ENCODE data around the gene FAM171A1. TPM values are rescaled to one million over a fixed set of nuclear protein-coding genes. Genes with fewer than 3 reads are reported as not detected.

Gene FAM171A1
- total RNA-seq, 3 donors from 2014 or later = 7.6 to 11.7 (median 9.5) TPM

DNA sequence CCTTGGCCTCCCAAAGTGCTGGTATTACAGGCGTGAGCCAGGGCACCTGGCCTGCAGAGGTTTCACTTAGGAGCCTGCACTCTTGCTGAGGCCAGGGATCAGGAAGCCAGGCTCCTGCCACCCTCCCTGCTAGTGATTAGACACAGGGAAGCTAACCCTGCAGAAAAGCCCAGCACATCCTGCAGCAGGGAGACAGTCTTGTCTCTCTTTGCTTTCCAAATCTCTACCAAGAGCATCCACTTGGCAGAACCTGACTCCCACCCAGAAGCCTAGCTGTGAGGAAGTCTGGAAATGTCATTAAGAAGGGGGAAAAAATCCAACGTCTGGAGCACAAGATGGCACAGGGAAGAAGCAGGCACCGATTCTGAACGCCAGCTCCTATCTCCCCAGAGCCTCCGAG is 8.0 kb upstream of the FAM171A1 start:
- Histone ChIP-seq H3K4me3 (no peak overlapping the region), H3K27ac (no peak overlapping the region), H3K27me3 (no peaks in the 10 kb centered on the region), H3K4me1 (no peaks in the 10 kb centered on the region), H3K9me3 (no peaks in the 10 kb centered on the region), H3K36me3 (no peaks in the 10 kb centered on the region)
- TF ChIP-seq, protein P1, sequence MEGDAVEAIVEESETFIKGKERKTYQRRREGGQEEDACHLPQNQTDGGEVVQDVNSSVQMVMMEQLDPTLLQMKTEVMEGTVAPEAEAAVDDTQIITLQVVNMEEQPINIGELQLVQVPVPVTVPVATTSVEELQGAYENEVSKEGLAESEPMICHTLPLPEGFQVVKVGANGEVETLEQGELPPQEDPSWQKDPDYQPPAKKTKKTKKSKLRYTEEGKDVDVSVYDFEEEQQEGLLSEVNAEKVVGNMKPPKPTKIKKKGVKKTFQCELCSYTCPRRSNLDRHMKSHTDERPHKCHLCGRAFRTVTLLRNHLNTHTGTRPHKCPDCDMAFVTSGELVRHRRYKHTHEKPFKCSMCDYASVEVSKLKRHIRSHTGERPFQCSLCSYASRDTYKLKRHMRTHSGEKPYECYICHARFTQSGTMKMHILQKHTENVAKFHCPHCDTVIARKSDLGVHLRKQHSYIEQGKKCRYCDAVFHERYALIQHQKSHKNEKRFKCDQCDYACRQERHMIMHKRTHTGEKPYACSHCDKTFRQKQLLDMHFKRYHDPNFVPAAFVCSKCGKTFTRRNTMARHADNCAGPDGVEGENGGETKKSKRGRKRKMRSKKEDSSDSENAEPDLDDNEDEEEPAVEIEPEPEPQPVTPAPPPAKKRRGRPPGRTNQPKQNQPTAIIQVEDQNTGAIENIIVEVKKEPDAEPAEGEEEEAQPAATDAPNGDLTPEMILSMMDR (IDR thresholded peaks at IDR 0.05) = no peak
- TF ChIP-seq POLR2A (IDR thresholded peaks at IDR 0.05) (no peak), POLR2AphosphoS5 (IDR thresholded peaks at IDR 0.05) (no peak)
- DNase-seq (ENCODE audit: low spot score in 2 of 2) = no peak
- intact Hi-C loops (cut with DNase I; ENCODE audit: low total_unique reads) = no loop called here

- H3K27ac ChIP-seq = no peak overlapping the region
- intact Hi-C loops (cut with DNase I; ENCODE audit: low total_unique reads) = no loop called here
- H3K4me3 ChIP-seq = no peak overlapping the region
- H3K4me1 ChIP-seq = no peaks in the 10 kb centered on the region
- DNase-seq (ENCODE audit: low spot score in 2 of 2) = no peak
- TF ChIP-seq POLR2AphosphoS5 (IDR thresholded peaks at IDR 0.05) (no peak), POLR2A (IDR thresholded peaks at IDR 0.05) (no peak)
- TF ChIP-seq, protein P1 (IDR thresholded peaks at IDR 0.05) = no peak
- H3K9me3 ChIP-seq = no peaks in the 10 kb centered on the region
- no peaks in the 10 kb centered on the region for H3K27me3 ChIP-seq
- no peaks in the 10 kb centered on the region for H3K36me3 ChIP-seq
These were observed 7.5 kb upstream of the FAM171A1 start for GRCh38 chr10:15378569-15378968.

DNA sequence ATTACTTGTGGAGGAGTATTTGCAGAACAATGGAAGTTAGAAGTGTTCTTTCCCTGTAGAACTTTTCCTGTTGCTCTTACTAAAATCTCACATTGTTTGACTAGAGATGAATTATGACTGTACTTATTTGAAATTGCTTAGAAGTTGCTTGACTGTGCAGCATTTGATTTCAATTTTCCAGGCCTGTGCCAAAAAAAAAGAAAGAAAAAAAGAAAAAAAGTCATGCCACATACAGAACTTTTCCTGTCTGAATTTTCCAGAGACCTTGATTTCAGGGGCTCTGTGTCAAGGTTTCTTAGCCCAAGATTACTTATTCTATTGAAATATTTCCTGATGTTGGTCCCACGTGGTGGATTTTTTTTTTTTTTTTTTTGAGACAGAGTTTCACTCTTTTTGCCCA is 3.5 kb upstream of the FAM171A1 start:
- no peak for TF ChIP-seq POLR2A (IDR thresholded peaks at IDR 0.05)
- TF ChIP-seq POLR2AphosphoS5 (IDR thresholded peaks at IDR 0.05) = no peak
- TF ChIP-seq, protein P1 (IDR thresholded peaks at IDR 0.05) = no peak
- Histone ChIP-seq H3K27ac (no peak overlapping the region), H3K27me3 (no peaks in the 10 kb centered on the region), H3K36me3 (no peaks in the 10 kb centered on the region), H3K9me3 (no peaks in the 10 kb centered on the region), H3K4me1 (no peaks in the 10 kb centered on the region), H3K4me3 (no peak overlapping the region)
- intact Hi-C loops (cut with DNase I; ENCODE audit: low total_unique reads) = no loop called here
- no peak for DNase-seq (ENCODE audit: low spot score in 2 of 2)

DNA sequence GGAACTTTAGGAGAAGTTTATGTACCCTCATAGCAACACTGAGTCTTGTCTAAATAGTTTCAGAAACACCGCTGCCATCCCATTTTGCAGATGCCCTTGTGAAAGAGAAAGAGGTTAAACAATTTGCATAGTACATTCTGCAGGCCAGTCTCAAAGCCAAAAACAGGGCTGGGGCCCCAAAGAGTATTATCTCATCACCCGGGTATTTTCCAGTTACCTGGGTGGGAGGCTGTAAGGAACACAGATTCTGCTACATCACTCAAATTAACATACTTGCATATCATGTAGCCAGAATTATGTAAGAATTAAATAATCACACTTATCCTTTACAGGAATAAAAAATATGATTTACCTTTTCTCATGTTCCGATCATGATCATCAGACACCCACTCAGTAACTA is 3.1 kb upstream of the FAM171A1 start:
- Histone ChIP-seq H3K4me3 (no peak overlapping the region), H3K4me1 (no peaks in the 10 kb centered on the region), H3K27ac (no peak overlapping the region), H3K36me3 (no peaks in the 10 kb centered on the region), H3K9me3 (no peaks in the 10 kb centered on the region), H3K27me3 (no peaks in the 10 kb centered on the region)
- no peak for TF ChIP-seq POLR2AphosphoS5 (IDR thresholded peaks at IDR 0.05)
- TF ChIP-seq POLR2A (IDR thresholded peaks at IDR 0.05) = no peak
- TF ChIP-seq, protein P1 (IDR thresholded peaks at IDR 0.05) = no peak
- intact Hi-C loops (cut with DNase I; ENCODE audit: low total_unique reads) = no loop called here
- DNase-seq (ENCODE audit: low spot score in 2 of 2) = no peak

GRCh38 chr10:15373199-15373598 is 2.1 kb upstream of the FAM171A1 start:
- TF ChIP-seq POLR2AphosphoS5 (IDR thresholded peaks at IDR 0.05) (no peak), POLR2A (IDR thresholded peaks at IDR 0.05) (no peak)
- TF ChIP-seq, protein P1 (IDR thresholded peaks at IDR 0.05) = no peak
- Histone ChIP-seq H3K4me1 (no peaks in the 10 kb centered on the region), H3K36me3 (no peaks in the 10 kb centered on the region), H3K27me3 (no peaks in the 10 kb centered on the region), H3K4me3 (no peak overlapping the region), H3K27ac (no peak overlapping the region), H3K9me3 (no peaks in the 10 kb centered on the region)
- intact Hi-C loops (cut with DNase I; ENCODE audit: low total_unique reads) = no loop called here
- no peak for DNase-seq (ENCODE audit: low spot score in 2 of 2)
